ENCODE measurements around the gene ALG9. TPM values are rescaled to one million over a fixed set of nuclear protein-coding genes. Genes with fewer than 3 reads are reported as not detected.

Gene ALG9
- total RNA-seq, 1 experiment from 2014 or later, result 27.8 TPM

DNA sequence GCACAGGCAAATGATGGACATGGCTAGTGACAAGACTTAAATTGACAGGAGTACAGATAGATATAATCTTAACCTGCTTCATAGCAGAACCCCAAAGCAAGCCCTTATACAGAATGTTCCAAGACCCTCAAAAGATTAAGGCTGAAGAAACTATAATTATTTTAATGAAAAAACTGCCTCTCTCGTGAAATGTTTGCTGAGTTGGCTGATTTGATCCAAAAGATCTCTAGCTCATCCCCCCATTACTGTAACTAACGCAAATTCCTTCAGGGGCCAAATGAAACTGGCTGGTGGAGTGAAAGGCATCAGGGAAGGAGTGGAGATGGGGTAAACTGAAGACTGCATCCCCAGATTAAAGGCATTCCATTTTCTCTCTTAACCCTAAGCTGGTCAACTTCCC lies 19.3 kb downstream of the ALG9 start:
- no peaks in the 10 kb centered on the region for H4K20me1 ChIP-seq (ENCODE audit: insufficient read depth)
- ChIA-PET POLR2A (ENCODE audit: unreplicated experiment) (no interaction called here), CTCF (interaction anchor here (0.6 to 1.1 kb wide), 3 partner anchors 130 to 265 kb away, joined by 3 to 5 read pairs (median 4); no protein-coding TSS in a partner anchor)
- TF ChIP-seq EZH2 (IDR thresholded peaks at IDR 0.05; ENCODE audit: low read depth), result no peak
- TF ChIP-seq, protein P1, sequence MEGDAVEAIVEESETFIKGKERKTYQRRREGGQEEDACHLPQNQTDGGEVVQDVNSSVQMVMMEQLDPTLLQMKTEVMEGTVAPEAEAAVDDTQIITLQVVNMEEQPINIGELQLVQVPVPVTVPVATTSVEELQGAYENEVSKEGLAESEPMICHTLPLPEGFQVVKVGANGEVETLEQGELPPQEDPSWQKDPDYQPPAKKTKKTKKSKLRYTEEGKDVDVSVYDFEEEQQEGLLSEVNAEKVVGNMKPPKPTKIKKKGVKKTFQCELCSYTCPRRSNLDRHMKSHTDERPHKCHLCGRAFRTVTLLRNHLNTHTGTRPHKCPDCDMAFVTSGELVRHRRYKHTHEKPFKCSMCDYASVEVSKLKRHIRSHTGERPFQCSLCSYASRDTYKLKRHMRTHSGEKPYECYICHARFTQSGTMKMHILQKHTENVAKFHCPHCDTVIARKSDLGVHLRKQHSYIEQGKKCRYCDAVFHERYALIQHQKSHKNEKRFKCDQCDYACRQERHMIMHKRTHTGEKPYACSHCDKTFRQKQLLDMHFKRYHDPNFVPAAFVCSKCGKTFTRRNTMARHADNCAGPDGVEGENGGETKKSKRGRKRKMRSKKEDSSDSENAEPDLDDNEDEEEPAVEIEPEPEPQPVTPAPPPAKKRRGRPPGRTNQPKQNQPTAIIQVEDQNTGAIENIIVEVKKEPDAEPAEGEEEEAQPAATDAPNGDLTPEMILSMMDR (conservative IDR thresholded peaks at IDR 0.05), result no peak
- no peaks in the 10 kb centered on the region for H3K9me2 ChIP-seq (ENCODE audit: insufficient read depth)
- no TSS peak for BruUV-seq (replicated peaks)
- H3K27ac ChIP-seq, result no peak overlapping the region
- no peaks in the 10 kb centered on the region for H3K79me2 ChIP-seq (ENCODE audit: low read depth)
- no peaks in the 10 kb centered on the region for H3K27me3 ChIP-seq (ENCODE audit: insufficient read depth, low read depth)
- H3K4me3 ChIP-seq, result no peak overlapping the region
- H3K4me2 ChIP-seq, result no peak overlapping the region
- H2AFZ ChIP-seq, result no peak overlapping the region
- H3K36me3 ChIP-seq (ENCODE audit: low read depth), result peaks cover 9% of the 10 kb centered on the region; the same call in 1 of the 2 replicates
- no peak for DNase-seq
- intact Hi-C loops (cut with micrococcal nuclease; ENCODE audit: unreplicated experiment), result no loop called here
- peaks cover 34% of the 10 kb centered on the region for H3F3A ChIP-seq (ENCODE audit: insufficient read depth, low read depth)
- H3K4me1 ChIP-seq (replicated peaks; ENCODE audit: insufficient read depth), result peaks cover 36% of the 10 kb centered on the region
- no peaks in the 10 kb centered on the region for H3K9me3 ChIP-seq (ENCODE audit: insufficient read depth, low read depth)

DNA sequence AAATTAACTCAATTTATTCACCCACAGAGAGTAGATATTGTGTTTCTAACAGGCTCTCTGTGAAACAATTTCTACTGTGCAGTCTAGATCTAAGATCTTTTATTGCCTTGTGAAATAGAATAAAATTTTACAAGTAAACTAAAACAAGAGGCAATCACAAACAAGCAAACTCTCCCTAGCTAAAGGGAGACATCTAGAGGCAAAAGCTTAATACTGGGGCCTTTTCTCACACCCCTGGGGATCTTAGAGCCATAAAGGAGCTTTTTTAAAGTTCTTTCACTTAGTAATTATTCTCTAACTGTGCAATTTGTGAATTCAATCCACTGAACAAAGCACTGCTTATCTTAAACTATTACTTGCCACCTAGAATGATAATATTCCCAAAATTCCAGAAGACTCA lies 19.7 kb downstream of the ALG9 start:
- intact Hi-C loops (cut with micrococcal nuclease; ENCODE audit: unreplicated experiment), result no loop called here
- Histone ChIP-seq H3K4me3 (no peak overlapping the region), H3K4me2 (no peak overlapping the region), H2AFZ (no peak overlapping the region), H3K36me3 (ENCODE audit: low read depth) (0 out of 2 replicates have a peak, but pooled peaks cover 9% of the 10 kb centered on the region), H3K27me3 (ENCODE audit: insufficient read depth, low read depth) (no peaks in the 10 kb centered on the region), H4K20me1 (ENCODE audit: insufficient read depth) (no peaks in the 10 kb centered on the region), H3K4me1 (replicated peaks; ENCODE audit: insufficient read depth) (peaks cover 40% of the 10 kb centered on the region), H3K79me2 (ENCODE audit: low read depth) (no peaks in the 10 kb centered on the region), H3K9me3 (ENCODE audit: insufficient read depth, low read depth) (no peaks in the 10 kb centered on the region), H3F3A (ENCODE audit: insufficient read depth, low read depth) (peaks cover 39% of the 10 kb centered on the region), H3K9me2 (ENCODE audit: insufficient read depth) (no peaks in the 10 kb centered on the region), H3K27ac (no peak overlapping the region)
- peak in 1 of 2 experiments; percentile 51 for DNase-seq
- CTCF ChIA-PET, result interaction anchor here (0.6 to 1.1 kb wide), 3 partner anchors 130 to 265 kb away, joined by 3 to 5 read pairs (median 4); no protein-coding TSS in a partner anchor
- POLR2A ChIA-PET (ENCODE audit: unreplicated experiment), result no interaction called here
- BruUV-seq (replicated peaks), result no TSS peak
- no peak for TF ChIP-seq EZH2 (IDR thresholded peaks at IDR 0.05; ENCODE audit: low read depth)
- TF ChIP-seq, protein P1 (conservative IDR thresholded peaks at IDR 0.05), result peak; percentile 75

DNA sequence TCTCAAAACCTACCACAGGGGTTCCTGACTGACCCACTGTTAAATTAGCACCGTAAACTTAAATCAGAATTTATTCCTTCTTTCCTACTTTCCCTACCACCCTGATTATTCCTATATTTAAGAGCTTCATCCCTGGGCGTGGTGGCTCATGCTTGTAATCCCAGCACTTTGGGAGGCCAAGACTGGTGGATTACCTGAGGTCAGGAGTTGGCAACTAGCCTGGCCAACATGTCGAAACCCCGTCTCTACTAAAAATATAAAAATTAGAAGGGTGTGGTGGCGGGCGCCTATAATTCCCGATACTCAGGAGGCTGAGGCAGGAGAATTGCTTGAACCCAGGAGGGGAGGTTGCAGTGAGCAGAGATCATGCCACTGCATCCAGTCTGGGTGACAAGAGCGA lies 20.3 kb downstream of the ALG9 start:
- Histone ChIP-seq H3F3A (ENCODE audit: insufficient read depth, low read depth) (peaks cover 45% of the 10 kb centered on the region), H4K20me1 (ENCODE audit: insufficient read depth) (no peaks in the 10 kb centered on the region), H3K9me3 (ENCODE audit: insufficient read depth, low read depth) (no peaks in the 10 kb centered on the region), H2AFZ (no peak overlapping the region), H3K79me2 (ENCODE audit: low read depth) (no peaks in the 10 kb centered on the region), H3K9me2 (ENCODE audit: insufficient read depth) (no peaks in the 10 kb centered on the region), H3K4me3 (no peak overlapping the region), H3K27ac (no peak overlapping the region), H3K4me1 (replicated peaks; ENCODE audit: insufficient read depth) (peaks cover 46% of the 10 kb centered on the region), H3K36me3 (ENCODE audit: low read depth) (0 out of 2 replicates have a peak, but pooled peaks cover 9% of the 10 kb centered on the region), H3K4me2 (no peak overlapping the region), H3K27me3 (ENCODE audit: insufficient read depth, low read depth) (no peaks in the 10 kb centered on the region)
- intact Hi-C loops (cut with micrococcal nuclease; ENCODE audit: unreplicated experiment), result no loop called here
- DNase-seq, result no peak
- BruUV-seq (replicated peaks), result no TSS peak
- ChIA-PET CTCF (interaction anchor here (0.7 to 1.1 kb wide), 3 partner anchors 131 to 398 kb away, joined by 3 to 5 read pairs (median 4); no protein-coding TSS in a partner anchor), POLR2A (ENCODE audit: unreplicated experiment) (no interaction called here)
- TF ChIP-seq, protein P1 (conservative IDR thresholded peaks at IDR 0.05), result no peak
- TF ChIP-seq EZH2 (IDR thresholded peaks at IDR 0.05; ENCODE audit: low read depth), result no peak
